GM18517 (cell line): ENCODE results near the gene ASTN2.

Source experiments
- ATAC-seq: cut with Tn5 transposase; IDR thresholded peaks from one replicate; pipeline ENCODE4 v1.9.1; 2021; ENCODE audit warnings: mild to moderate bottlenecking, moderate library complexity; ENCODE audit not compliant: unreplicated experiment

The ASTN2 gene

GRCh38 chr9:117030254-117030768, 384.5 kb downstream of the ASTN2 start:
- ATAC-seq = no peak

- no peak for ATAC-seq
Observed at GRCh38 chr9:117029341-117029740, 385.5 kb downstream of the ASTN2 start.

GRCh38 chr9:117028103-117028858, 386.6 kb downstream of the ASTN2 start:
- ATAC-seq = no peak

- ATAC-seq = no peak
Observed at GRCh38 chr9:117021906-117022305, 393.0 kb downstream of the ASTN2 start.

- no peak for ATAC-seq
Observed at GRCh38 chr9:117018966-117019617, 395.8 kb downstream of the ASTN2 start.

- no peak for ATAC-seq
Observed at GRCh38 chr9:117017414-117017985, 397.4 kb downstream of the ASTN2 start.

- no peak for ATAC-seq
Observed at GRCh38 chr9:117014061-117014460, 400.8 kb downstream of the ASTN2 start.

- ATAC-seq = no peak
Observed at GRCh38 chr9:117013440-117013995, 401.3 kb downstream of the ASTN2 start.

GRCh38 chr9:117010061-117010460, 404.8 kb downstream of the ASTN2 start:
- ATAC-seq = no peak

- ATAC-seq = no peak
Observed at GRCh38 chr9:117008876-117009275, 406.0 kb downstream of the ASTN2 start.

GRCh38 chr9:117008461-117008860, 406.4 kb downstream of the ASTN2 start:
- ATAC-seq = no peak

- ATAC-seq = no peak
Observed at GRCh38 chr9:117002686-117003085, 412.2 kb downstream of the ASTN2 start.

- no peak for ATAC-seq
Observed at GRCh38 chr9:117000834-117001233, 414.0 kb downstream of the ASTN2 start.

- no peak for ATAC-seq
Observed at GRCh38 chr9:117000196-117000723, 414.6 kb downstream of the ASTN2 start.

- ATAC-seq = no peak
Observed at GRCh38 chr9:116998305-116998704, 416.6 kb downstream of the ASTN2 start.

- no peak for ATAC-seq
Observed at GRCh38 chr9:116992865-116993264, 422.0 kb downstream of the ASTN2 start.

GRCh38 chr9:116991051-116991450, 423.8 kb downstream of the ASTN2 start:
- ATAC-seq = no peak

GRCh38 chr9:116990592-116990991, 424.3 kb downstream of the ASTN2 start:
- ATAC-seq = no peak

- ATAC-seq = no peak
Observed at GRCh38 chr9:116987721-116988485, 427.0 kb downstream of the ASTN2 start.

- no peak for ATAC-seq
Observed at GRCh38 chr9:116986015-116986414, 428.8 kb downstream of the ASTN2 start.

GRCh38 chr9:116985596-116985995, 429.3 kb downstream of the ASTN2 start:
- no peak for ATAC-seq
